Hepatocyte (in vitro differentiated cells): ENCODE data around the gene ABCA8.

ENCODE experiments used
- EZH2phosphoT487 ChIP-seq: fragments of 200-600 bp; sonication (generic); IDR thresholded peaks from one replicate; pipeline ENCODE4 v1.6.1; 2018; ENCODE audit warnings: antibody characterized with exemption, mild to moderate bottlenecking, low read depth, moderate library complexity; ENCODE audit not compliant: unreplicated experiment, severe bottlenecking
- TF ChIP-seq, protein P1 (sequence below): fragments of 200-600 bp; sonication (generic); IDR thresholded peaks from 2 replicates; pipeline ENCODE4 v1.5.1; 2016; ENCODE audit warnings: antibody characterized with exemption, mild to moderate bottlenecking; ENCODE audit not compliant: poor library complexity

DNA sequence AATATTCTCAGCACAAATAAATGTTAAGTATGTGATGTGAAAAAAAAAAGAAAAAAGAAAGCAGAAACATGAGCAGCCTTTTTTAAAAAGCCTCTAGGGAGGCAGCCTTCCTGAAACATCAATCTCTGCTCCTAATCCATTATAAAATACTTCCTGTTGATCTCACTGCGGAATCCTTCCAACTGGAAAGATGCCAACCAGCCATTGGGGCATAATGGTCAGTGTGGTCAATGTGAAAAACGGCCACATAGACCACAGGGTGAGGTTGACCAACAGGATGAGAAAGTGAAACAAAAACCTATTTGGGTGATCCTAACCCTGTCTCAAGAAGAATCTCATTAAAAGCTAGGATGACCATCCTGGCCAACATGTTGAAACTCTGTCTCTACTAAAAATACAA lies 26.1 kb upstream of the ABCA8 start:
- TF ChIP-seq, protein P1, sequence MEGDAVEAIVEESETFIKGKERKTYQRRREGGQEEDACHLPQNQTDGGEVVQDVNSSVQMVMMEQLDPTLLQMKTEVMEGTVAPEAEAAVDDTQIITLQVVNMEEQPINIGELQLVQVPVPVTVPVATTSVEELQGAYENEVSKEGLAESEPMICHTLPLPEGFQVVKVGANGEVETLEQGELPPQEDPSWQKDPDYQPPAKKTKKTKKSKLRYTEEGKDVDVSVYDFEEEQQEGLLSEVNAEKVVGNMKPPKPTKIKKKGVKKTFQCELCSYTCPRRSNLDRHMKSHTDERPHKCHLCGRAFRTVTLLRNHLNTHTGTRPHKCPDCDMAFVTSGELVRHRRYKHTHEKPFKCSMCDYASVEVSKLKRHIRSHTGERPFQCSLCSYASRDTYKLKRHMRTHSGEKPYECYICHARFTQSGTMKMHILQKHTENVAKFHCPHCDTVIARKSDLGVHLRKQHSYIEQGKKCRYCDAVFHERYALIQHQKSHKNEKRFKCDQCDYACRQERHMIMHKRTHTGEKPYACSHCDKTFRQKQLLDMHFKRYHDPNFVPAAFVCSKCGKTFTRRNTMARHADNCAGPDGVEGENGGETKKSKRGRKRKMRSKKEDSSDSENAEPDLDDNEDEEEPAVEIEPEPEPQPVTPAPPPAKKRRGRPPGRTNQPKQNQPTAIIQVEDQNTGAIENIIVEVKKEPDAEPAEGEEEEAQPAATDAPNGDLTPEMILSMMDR = no peak
- TF ChIP-seq EZH2phosphoT487 = no peak
